Fibroblast of peridontal ligament (primary cell): ENCODE data around the gene IL4R.

ENCODE experiments used
- DNase-seq: peaks from one replicate; pipeline ENCODE4 v3.0.0-alpha.2; 2010; ENCODE audit errors: extremely low read depth

The IL4R gene

DNA sequence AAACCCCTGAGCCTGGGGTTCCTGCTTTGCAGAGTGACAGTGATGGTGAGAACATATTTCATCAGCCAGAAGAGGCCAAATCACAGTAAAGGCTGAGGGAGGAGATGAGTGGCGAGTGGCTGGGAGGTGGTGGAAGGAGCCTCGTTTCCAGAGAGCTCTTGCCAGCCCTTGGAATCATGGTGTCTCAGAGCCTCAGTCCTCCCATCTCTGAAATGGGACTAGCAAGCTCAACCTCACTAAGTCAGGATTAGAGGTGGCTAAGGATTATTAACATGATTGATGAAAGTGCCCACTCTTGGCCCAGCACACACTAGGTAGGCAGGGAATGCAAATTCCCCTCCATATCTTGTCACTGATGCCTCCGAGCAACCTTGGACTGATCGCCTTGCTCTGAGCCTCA is 43.0 kb downstream of the IL4R start:
- no peak for DNase-seq

DNA sequence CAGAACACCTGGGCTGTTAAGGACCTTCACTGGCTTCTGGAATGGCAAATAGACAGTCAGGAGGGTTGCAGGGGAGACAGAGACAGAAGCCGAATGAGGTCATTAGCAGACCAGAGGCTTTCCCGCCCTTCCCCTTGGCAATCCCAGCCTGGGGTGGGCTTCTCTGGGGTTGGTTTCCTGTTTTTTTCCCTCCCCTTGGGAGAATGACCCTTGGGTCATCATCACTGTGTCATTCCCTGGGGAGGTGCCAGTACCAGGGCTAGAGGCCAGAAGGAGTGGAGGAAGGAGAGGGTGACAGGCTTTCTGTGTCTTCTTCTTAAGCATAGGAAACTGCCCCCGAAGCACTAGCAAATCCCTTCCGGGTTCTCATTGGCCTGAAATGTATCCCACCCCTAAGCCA is 45.3 kb downstream of the IL4R start:
- DNase-seq: no peak

DNA sequence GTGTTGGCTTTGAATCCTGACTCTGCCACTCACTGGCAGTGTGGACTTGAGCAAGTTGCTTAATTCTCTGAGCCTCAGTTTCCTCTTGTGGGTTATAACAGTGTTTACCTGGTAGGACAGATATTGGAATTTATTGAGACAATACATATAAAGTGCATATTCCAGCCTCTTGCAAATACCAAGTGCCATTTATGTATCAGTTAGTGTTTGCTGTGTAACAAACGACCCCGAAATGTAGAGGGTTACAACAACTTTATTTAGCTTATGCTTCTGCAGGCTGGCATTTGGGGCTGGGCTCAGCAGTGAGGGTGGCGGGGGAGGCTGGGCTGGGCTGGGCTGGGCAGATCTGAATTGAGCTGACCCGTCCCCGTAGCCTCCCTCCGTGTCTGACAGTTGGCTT is 45.8 kb downstream of the IL4R start:
- no peak for DNase-seq

DNA sequence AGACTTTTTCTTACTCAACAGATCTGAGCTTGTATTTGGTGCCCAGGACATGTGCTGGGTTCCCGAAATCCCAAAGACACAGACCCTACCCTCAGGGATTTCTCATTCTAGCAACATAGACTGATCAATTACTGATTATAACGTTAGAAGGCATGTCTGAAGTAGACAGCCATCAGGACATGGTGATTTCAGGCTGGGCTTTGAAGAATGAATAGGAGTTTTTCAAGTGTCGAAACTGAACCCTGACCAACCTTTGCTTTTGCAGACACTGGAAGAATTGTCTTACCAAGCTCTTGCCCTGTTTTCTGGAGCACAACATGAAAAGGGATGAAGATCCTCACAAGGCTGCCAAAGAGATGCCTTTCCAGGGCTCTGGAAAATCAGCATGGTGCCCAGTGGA is 48.2 kb downstream of the IL4R start:
- no peak for DNase-seq

DNA sequence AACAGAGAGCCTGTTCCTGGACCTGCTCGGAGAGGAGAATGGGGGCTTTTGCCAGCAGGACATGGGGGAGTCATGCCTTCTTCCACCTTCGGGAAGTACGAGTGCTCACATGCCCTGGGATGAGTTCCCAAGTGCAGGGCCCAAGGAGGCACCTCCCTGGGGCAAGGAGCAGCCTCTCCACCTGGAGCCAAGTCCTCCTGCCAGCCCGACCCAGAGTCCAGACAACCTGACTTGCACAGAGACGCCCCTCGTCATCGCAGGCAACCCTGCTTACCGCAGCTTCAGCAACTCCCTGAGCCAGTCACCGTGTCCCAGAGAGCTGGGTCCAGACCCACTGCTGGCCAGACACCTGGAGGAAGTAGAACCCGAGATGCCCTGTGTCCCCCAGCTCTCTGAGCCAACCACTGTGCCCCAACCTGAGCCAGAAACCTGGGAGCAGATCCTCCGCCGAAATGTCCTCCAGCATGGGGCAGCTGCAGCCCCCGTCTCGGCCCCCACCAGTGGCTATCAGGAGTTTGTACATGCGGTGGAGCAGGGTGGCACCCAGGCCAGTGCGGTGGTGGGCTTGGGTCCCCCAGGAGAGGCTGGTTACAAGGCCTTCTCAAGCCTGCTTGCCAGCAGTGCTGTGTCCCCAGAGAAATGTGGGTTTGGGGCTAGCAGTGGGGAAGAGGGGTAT is 48.9 kb downstream of the IL4R start:
- DNase-seq: no peak

DNA sequence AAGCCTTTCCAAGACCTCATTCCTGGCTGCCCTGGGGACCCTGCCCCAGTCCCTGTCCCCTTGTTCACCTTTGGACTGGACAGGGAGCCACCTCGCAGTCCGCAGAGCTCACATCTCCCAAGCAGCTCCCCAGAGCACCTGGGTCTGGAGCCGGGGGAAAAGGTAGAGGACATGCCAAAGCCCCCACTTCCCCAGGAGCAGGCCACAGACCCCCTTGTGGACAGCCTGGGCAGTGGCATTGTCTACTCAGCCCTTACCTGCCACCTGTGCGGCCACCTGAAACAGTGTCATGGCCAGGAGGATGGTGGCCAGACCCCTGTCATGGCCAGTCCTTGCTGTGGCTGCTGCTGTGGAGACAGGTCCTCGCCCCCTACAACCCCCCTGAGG is 49.5 kb downstream of the IL4R start:
- no peak for DNase-seq

DNA sequence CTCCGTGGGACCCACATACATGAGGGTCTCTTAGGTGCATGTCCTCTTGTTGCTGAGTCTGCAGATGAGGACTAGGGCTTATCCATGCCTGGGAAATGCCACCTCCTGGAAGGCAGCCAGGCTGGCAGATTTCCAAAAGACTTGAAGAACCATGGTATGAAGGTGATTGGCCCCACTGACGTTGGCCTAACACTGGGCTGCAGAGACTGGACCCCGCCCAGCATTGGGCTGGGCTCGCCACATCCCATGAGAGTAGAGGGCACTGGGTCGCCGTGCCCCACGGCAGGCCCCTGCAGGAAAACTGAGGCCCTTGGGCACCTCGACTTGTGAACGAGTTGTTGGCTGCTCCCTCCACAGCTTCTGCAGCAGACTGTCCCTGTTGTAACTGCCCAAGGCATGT is 50.0 kb downstream of the IL4R start:
- no peak for DNase-seq

DNA sequence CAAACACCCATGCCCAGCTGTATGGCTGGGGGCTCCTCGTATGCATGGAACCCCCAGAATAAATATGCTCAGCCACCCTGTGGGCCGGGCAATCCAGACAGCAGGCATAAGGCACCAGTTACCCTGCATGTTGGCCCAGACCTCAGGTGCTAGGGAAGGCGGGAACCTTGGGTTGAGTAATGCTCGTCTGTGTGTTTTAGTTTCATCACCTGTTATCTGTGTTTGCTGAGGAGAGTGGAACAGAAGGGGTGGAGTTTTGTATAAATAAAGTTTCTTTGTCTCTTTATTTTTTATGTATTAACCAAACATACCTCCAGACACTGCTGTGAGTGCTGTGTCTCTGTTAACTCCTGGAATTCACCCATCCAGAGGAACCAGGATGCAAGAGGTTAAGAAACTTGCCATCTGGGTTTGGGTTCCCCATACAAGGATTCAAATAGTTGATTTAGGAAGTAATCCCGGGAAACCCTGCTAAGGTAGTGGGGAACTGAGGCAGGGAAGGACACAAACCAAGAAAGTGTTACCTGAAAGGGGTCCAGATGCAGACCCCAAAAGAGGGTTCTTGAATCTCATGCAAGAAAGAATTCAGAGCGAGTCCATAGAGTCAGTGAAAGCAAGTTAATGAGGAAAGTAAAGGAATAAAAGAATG is 50.8 kb downstream of the IL4R start:
- no peak for DNase-seq

DNA sequence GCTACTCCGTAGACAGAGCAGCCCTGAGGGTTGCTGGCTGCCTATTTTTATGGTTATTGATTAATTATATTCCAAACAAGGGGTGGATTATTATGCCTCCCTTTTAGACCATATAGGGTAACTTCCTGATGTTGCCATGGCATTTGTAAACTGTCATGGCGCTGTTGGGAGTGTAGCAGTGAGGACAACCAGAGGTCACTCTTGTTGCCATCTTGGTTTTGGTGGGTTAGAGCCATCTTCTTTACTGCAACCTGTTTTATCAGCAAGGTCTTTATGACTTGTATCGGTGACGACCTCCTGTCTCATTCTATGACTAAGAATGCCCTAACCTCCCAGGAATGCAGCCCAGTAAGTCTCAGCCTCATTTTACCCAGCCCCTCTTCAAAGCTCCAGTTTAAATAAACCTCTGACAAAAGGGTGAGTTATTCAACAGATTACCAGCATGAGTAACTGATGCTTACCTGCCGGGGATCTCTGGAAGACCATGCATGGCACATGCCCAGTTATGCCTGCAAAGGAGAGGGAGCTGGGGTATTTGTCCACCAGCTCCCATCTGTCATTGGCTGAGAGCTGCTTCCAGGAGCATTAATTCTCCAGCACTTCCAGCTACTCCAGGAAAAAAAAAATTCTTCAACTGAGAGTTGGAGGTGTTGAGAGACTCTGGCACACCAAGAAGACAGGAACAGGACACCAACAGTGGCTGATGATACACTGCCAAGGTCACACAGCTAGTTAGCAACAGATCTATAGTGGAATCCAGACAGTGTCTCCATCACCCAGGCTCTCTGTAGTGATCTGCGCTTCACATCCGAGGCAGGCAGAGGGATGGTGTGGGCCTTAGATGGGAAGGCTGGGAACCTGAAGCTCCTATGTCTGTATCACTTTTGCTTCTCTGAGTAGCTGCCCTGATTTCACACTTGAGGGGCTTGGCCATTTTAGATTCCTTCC is 51.6 kb downstream of the IL4R start:
- peak; percentile 13 for DNase-seq

DNA sequence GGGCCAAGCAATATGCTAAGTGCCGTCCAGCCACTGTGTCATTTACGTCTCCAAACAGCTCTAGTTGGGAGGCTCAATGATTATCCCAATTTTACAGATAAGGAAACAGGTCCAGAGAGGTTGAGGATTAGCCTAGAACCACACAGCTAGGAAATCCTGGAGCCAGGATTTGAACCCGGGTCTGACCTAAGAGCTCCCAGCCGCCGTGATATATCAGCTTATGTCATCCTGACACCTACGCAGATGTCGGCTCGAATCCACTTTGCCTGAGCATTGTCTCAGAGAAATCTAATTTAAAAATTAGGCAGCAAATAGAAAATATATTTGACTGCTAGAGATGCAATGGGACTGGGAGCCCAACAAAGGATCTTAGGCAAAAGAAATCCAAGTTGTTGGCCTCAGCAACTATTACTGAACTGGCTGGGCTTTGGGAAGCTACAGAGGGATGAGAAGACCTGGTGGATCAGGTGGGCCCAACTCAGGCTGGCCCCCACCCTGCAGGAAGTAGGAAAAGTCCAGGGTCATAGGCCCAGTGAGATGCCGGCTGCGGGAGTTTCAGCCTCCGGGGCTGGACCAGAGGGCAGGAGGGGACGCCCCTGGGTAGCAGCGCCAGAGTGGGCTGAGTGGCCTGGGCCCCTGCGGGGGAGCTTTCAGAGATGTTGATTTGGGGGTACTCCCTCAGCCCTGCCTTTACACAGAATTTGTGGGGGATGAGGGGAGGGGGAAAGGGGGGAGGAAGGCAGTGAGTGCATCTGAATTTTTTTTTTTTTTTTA is 53.1 kb downstream of the IL4R start:
- no peak for DNase-seq

DNA sequence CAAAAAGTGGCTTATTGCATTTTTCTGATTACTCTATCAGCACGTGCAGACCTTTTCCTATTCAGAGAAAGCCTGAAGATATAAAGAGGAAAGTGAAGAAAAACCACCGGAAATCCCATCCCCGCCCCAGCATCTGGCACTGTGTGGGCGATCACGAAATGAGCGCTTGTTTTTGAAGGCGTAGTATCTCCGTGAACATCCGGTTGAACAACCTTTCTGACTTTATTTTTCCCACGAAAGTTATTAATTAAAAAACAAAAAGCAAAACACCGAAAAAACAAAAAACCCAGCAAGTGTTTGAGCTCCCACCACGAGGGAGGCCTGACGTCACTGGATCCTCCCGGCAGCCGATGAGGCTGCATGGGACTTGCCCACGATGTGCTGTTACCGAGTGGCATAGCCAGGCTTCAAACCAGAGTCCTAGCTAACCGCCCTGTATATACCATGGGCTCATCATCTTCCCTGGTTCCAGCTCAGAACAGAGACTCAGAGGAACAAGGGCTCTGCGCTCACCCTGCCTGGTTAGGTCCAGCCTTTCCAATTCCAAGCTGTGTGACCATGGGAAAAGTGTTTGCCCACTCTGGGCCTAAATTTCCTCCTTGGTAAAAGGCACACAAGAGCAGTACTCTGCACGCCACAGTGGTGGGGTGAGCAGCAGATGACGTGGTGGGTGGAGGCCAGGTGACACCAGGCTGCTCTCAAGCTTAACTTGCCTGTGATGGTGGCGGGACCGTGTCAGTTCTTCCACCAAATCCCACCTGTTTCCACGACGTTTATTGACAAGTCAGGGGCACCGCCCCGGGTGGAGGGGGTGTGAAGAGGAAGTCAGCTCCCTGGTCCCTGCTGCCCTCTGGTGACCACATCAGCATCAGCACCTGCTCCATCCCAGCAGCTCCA is 53.9 kb downstream of the IL4R start:
- DNase-seq: peak; percentile 74

DNA sequence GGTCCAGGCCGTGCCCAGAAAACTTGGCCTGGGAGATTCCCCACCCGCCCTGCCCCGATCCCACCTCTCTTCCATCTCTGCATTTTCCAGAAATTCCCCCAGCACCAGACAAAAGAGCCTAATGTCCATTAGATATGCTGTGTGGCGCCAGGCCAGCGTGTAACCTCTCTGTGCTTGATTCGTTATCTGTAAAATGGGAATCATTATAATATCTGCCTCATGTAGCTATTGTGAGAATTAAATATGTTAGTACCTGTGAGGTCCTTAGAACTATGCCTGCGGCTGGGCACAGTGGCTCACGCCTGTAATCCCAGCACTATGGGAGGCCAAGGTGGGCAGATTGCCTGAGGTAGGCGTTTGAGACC is 54.6 kb downstream of the IL4R start:
- DNase-seq: no peak

DNA sequence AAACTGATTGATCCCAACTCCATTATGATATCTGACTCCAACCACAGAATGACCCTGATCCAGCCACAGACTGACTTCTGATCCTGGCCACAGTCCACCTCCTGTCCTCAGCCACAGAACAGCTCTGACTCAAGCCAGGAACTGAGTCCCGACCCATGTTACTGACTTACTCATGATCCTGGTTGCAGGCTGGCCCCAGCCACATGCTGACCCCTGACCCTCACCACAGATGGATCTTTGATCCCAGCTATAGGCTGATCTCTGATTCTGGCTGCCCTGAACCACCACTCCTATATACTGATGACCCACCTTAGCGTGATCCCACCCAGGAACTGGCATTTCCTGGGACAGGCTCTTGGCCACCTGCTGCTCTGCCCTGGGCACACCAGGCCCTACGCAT is 56.0 kb downstream of the IL4R start:
- peak; percentile 54 for DNase-seq

DNA sequence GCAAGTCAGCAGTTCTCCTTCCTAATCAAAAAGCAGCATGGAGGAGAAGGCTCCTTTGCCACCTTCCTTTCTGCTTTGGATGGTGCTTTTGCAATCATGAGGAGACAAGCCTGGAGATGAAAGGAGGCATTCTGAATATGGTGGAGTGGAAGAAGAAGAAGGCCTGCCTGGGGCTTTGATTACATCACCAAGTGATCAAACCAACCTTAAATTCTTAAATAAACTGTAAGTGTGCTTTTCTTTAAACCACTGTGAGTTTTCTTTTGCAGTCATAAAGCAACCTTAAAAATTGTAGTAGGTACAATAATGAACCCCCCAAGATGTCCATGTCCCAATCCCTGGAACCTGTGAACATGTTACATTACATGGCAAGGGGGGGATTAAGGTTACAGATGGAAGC is 56.5 kb downstream of the IL4R start:
- no peak for DNase-seq

DNA sequence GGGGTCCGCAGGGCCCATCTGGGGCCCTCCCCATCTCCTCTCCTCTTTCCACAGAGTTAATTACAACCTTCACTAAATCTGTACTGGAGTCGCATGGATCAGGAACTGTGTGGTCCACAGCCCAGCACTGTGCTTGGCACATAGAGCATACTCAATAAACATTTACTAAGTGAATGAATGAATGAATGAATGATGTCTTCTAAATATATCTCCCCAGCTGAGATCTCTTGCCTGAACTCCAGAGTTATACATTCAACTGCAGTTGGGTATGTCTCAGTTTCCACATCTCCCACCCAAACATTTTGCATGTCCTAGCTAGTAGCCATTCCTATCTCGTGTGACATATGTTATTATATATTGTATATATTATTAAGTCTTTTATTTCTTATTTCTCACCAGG is 59.5 kb downstream of the IL4R start:
- DNase-seq: no peak

DNA sequence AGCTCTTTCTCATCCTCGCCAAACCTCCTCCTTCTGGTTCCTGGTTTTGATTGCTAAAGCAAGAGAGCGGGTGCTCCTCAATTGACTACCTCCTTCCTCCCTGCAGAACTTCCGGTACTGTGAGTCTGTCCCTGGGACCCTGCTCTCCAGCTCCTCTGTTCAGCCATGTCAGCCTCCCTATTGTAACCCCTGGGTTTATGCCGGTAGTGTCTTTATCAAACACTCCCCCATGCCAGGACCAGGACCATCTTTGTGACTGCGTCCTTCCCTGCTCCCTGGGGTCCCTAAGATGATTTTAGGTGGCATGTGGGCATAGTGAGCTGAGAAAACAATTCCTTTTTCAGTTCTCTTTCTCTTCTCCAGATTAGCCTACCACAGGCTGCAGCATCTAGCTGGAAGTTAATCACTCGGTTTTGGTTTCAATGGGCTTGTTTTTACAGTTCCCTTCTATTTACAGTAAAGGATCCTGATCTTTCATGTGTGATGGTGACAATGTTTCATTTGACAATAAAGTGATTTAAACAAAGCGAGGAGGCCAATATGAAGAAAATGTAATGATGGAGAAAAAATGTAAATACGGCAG is 60.5 kb downstream of the IL4R start:
- no peak for DNase-seq

DNA sequence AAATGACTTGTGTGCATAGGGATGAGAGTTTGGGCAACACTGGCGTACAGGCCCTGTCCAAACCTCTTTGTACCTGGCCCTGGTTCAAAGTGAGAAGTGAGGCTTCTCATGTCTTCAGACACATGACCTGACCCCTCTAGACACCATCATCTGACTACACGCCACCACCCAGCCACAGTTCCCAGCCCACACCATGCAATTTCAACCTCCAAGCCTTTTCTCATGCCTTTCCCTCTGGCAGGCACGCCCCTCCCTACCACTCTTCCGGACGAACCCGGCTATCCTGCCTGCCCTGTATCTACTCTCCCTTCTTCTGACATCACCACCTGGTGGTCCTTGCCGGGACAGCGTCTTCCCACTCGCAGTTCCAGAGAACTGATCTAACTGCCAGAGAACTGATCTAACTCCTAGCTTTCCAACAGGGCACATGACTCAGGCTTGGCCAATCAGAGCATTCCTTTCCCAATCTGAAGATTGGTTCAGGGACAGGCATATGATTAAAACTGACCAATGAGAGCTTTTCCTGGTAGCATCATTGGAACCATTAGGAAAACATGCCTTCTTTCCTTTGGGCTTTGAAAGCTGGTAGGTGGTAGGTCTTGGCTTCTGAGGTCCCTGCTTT is 61.1 kb downstream of the IL4R start:
- DNase-seq: peak; percentile 86

DNA sequence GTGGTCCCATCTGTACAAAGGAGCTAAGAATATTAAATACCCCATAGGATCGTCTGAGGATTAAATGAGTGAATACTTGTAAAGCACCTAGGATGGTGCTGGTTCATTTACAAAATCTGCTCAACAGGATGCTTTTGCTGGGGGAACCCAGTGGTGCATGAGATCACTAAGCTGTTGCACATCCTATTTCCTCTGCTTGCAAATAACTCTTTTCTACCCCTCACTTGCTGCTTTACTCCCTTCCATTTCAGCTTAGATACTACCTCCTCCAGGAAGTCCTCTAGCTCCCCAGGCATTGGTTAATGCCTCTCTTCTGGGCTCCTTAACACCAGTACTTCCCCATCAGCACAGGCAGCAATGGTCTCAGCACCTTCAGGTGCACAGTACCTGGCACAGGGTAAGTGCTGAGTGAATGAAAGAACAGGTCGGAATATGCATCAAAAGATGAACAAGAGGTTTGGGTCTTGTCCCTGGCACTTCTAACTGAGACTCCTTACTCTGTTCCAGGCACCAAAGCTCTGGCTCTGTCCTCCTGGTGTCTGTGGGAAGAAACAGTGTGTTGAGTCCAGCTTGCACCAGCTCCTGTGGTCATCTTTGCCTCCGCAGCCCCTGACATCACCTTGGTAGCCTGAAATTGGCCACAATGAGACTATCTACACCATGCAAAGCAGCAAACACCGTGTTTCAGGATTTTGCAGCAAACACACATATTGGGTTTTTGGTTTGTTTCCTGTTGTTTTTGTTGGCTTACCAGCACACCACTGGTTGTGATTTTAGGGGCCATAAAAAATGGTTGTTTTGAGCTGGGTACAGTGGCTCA is 64.1 kb downstream of the IL4R start:
- DNase-seq: no peak

DNA sequence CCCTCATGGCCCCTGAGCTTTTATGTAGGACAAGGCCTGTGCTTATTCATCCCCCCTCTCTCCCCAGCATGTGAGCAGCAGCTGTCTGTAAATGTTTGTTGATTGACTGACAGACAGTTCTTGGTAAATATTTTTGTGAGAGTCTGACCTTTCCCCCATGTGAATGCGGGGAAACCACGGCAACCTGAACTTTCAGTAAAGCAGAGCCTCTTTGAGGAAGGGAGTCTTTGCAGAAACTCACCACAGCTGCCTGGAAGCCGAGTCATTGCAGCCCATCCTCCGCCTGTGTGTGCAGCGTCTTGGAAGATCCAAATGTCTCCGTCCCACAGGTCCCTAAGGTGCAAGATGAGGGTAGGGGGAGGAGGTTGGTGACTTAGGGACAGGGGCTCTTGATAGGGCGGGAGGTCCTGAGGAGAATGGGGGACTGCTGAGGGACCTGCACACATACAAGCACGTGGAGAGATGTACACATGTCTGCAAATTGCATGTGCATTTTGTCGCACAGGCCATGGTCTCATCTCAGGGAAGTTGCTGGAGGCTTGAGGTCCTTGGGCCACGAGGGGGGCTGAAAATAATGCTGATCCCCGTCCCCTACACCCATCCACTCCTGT is 65.2 kb downstream of the IL4R start:
- no peak for DNase-seq
